Measurements from ENCODE around the gene CNTNAP2.

Gene CNTNAP2

DNA sequence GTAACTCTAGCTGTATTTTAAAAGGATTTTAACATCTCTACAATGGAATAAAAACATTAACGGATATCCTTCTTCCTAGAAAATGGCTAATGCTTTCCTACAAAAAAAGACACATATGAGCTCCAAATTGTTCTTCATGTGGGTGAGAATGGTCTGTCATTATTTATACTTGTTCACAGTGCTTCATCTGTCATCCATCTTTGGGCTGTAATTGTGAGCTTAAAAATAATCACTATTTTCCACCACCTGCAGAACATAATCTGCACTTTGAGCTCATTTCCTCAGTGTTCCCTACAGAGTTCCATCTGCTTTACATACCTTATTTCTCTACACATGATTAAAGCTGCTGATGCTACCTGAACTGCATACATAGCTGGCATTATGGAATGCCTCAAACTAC lies 1494.8 kb downstream of the CNTNAP2 start:
- in situ Hi-C loops (cut with HindIII; ENCODE audit: low sequenced_read_pairs) = no loop called here
- TF ChIP-seq CTCF (IDR thresholded peaks at IDR 0.05; ENCODE audit: low read depth, low read length) = no peak
- no peak overlapping the region for H3K4me3 ChIP-seq (ENCODE audit: low read depth, low read length)
- no peak for DNase-seq (ENCODE audit: low read depth, low spot score)

DNA sequence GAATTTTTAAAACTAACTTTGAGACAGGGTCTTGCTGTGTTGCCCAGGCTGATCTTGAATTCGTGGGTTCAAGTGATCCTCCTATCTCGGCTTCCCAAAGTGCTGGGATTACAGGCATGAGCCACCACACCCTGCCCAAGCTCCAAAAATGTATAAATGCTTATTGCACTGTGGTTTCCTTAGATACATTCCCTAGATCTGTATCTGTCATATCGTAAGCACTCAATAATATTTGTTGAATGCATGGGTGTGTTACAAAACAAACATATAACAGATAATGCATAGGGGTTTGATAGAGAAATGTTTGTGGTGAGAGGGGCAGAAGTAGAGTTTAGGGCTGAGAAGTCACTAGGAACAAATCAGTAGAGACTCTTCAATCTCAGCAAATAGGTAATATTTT lies 1518.7 kb downstream of the CNTNAP2 start:
- TF ChIP-seq CTCF (IDR thresholded peaks at IDR 0.05; ENCODE audit: low read depth, low read length) = no peak
- no peak for DNase-seq (ENCODE audit: low read depth, low spot score)
- in situ Hi-C loops (cut with HindIII; ENCODE audit: low sequenced_read_pairs) = no loop called here
- H3K4me3 ChIP-seq (ENCODE audit: low read depth, low read length) = no peak overlapping the region

DNA sequence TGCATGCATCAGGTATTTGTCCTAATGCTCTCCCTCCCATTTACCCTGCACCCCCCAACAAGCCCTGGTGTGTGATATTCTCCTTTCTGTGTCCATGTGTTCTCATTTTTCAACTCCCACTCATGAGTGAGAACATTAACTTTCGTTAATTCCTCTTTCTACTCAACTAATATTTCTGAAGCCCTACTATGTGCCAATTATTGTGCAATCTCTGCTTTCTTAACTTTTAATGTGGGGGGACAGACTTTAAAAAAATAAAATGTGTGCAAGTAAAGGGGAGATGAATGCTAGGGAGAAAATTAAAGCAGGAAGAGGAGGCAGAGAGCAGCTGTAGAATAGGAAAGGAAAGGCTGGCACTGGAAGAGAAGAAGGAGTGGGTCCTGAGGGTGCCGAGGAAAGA lies 1520.0 kb downstream of the CNTNAP2 start:
- in situ Hi-C loops (cut with HindIII; ENCODE audit: low sequenced_read_pairs) = no loop called here
- H3K4me3 ChIP-seq (ENCODE audit: low read depth, low read length) = no peak overlapping the region
- TF ChIP-seq CTCF (IDR thresholded peaks at IDR 0.05; ENCODE audit: low read depth, low read length) = no peak

DNA sequence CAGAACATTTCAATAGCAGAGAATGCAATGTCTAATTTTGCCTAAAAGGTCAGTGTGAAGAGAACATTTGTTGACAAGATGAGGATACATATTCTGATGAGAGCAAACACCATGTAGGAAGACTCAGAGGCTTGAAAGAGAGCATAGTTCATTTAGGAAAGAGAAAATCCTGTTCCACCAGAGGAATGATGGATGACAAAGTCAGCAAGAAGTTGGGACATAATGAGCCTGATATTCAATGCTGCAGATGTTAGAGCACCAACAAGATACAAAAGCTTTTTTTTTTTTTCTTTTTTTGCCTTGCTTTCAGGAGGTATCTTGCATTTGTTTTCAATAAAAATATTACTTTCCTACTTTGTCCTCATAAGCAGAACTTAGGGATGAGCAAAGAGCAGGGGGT lies 1522.0 kb downstream of the CNTNAP2 start:
- no peak for TF ChIP-seq CTCF (IDR thresholded peaks at IDR 0.05; ENCODE audit: low read depth, low read length)
- no peak overlapping the region for H3K4me3 ChIP-seq (ENCODE audit: low read depth, low read length)
- no peak for DNase-seq (ENCODE audit: low read depth, low spot score)
- in situ Hi-C loops (cut with HindIII; ENCODE audit: low sequenced_read_pairs) = no loop called here

More for the DNA sequence above, 1520.0 kb downstream of the CNTNAP2 start:
- no peak for DNase-seq (ENCODE audit: low read depth, low spot score)

DNA sequence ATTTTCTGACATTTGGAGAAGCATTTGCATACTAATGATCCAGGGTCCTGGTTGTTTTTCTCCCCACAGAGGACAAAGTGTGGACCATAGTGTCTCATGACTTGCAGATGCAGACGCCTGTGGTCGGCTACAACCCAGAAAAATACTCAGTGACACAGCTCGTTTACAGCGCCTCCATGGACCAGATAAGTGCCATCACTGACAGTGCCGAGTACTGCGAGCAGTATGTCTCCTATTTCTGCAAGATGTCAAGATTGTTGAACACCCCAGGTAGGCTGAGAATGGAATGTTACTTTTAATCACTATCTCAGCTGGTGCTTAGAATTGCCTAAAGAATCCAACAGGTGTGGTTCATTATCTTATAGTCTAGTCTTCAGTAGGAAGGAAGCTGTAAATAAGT lies 1522.4 kb downstream of the CNTNAP2 start:
- no peak overlapping the region for H3K4me3 ChIP-seq (ENCODE audit: low read depth, low read length)
- no peak for DNase-seq (ENCODE audit: low read depth, low spot score)
- in situ Hi-C loops (cut with HindIII; ENCODE audit: low sequenced_read_pairs) = no loop called here
- no peak for TF ChIP-seq CTCF (IDR thresholded peaks at IDR 0.05; ENCODE audit: low read depth, low read length)

- in situ Hi-C loops (cut with HindIII; ENCODE audit: low sequenced_read_pairs) = no loop called here
- DNase-seq (ENCODE audit: low read depth, low spot score) = no peak
- H3K4me3 ChIP-seq (ENCODE audit: low read depth, low read length) = no peak overlapping the region
- TF ChIP-seq CTCF (IDR thresholded peaks at IDR 0.05; ENCODE audit: low read depth, low read length) = no peak
Measured at GRCh38 chr7:147639751-147640150, 1523.2 kb downstream of the CNTNAP2 start.

- no peak for TF ChIP-seq CTCF (IDR thresholded peaks at IDR 0.05; ENCODE audit: low read depth, low read length)
- no peak for DNase-seq (ENCODE audit: low read depth, low spot score)
- H3K4me3 ChIP-seq (ENCODE audit: low read depth, low read length) = no peak overlapping the region
- in situ Hi-C loops (cut with HindIII; ENCODE audit: low sequenced_read_pairs) = no loop called here
Measured at GRCh38 chr7:147640821-147641220, 1524.2 kb downstream of the CNTNAP2 start.

All from astrocyte of the spinal cord (primary cell).